ENCODE results near the gene PSME4. TPM values are rescaled to one million over a fixed set of nuclear protein-coding genes. Genes with fewer than 3 reads are reported as not detected.
"Not testable (repeated sequence)": the region's sequence is repeated elsewhere in the genome, so short reads cannot be mapped to it uniquely, and the experiment has no call there.

Gene PSME4
- total RNA-seq, 1 experiment from 2014 or later = 63.2 TPM

GRCh38 chr2:53823639-53824038 is 147.2 kb downstream of the PSME4 start:
- H3K27ac ChIP-seq (ENCODE audit: low read length); in situ Hi-C loops (cut with HindIII; ENCODE audit: low pct_unique_long_range_greater_than_20kb, low sequenced_read_pairs); intact Hi-C loops (cut with micrococcal nuclease; ENCODE audit: unreplicated experiment); BruUV-seq (replicated peaks); H3K36me3 ChIP-seq (ENCODE audit: control insufficient read depth, insufficient read depth, low read length); POLR2A ChIA-PET; H3K4me1 ChIP-seq (ENCODE audit: control insufficient read depth, insufficient read depth, low read length); H3K9me3 ChIP-seq (ENCODE audit: control insufficient read depth, insufficient read depth, low read depth, low read length); CTCF ChIA-PET; H3K27me3 ChIP-seq (ENCODE audit: control insufficient read depth, insufficient read depth, low read length); H3K4me3 ChIP-seq (ENCODE audit: low read depth in 2 of 2, low read length in 2 of 2); DNase-seq (ENCODE audit: low read depth, low spot score): not testable (repeated sequence)
- peak; percentile 50; the same call in 1 of the 2 replicates for ATAC-seq
- TF ChIP-seq, protein P1, sequence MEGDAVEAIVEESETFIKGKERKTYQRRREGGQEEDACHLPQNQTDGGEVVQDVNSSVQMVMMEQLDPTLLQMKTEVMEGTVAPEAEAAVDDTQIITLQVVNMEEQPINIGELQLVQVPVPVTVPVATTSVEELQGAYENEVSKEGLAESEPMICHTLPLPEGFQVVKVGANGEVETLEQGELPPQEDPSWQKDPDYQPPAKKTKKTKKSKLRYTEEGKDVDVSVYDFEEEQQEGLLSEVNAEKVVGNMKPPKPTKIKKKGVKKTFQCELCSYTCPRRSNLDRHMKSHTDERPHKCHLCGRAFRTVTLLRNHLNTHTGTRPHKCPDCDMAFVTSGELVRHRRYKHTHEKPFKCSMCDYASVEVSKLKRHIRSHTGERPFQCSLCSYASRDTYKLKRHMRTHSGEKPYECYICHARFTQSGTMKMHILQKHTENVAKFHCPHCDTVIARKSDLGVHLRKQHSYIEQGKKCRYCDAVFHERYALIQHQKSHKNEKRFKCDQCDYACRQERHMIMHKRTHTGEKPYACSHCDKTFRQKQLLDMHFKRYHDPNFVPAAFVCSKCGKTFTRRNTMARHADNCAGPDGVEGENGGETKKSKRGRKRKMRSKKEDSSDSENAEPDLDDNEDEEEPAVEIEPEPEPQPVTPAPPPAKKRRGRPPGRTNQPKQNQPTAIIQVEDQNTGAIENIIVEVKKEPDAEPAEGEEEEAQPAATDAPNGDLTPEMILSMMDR (IDR thresholded peaks at IDR 0.05) = peak; percentile 57

GRCh38 chr2:53821810-53822209 is 149.0 kb downstream of the PSME4 start:
- DNase-seq (ENCODE audit: low read depth, low spot score) (no peak), ATAC-seq (no peak)
- no peaks in the 10 kb centered on the region for H3K4me1 ChIP-seq (ENCODE audit: control insufficient read depth, insufficient read depth, low read length)
- H3K9me3 ChIP-seq (ENCODE audit: control insufficient read depth, insufficient read depth, low read depth, low read length) = no peaks in the 10 kb centered on the region
- in situ Hi-C loops (cut with HindIII; ENCODE audit: low pct_unique_long_range_greater_than_20kb, low sequenced_read_pairs) (no loop called here), intact Hi-C loops (cut with micrococcal nuclease; ENCODE audit: unreplicated experiment) (no loop called here)
- ChIA-PET POLR2A (no interaction called here), CTCF (no interaction called here)
- peaks cover 10% of the 10 kb centered on the region for H3K36me3 ChIP-seq (ENCODE audit: control insufficient read depth, insufficient read depth, low read length)
- no peaks in the 10 kb centered on the region for H3K27me3 ChIP-seq (ENCODE audit: control insufficient read depth, insufficient read depth, low read length)
- no TSS peak for BruUV-seq (replicated peaks)
- TF ChIP-seq TCF7L2 (IDR thresholded peaks at IDR 0.05; ENCODE audit: low read depth, low read length) (no peak), SIN3A (IDR thresholded peaks at IDR 0.05; ENCODE audit: borderline replicate concordance, insufficient read depth, low read depth, low read length) (no peak), REST (IDR thresholded peaks at IDR 0.05; ENCODE audit: insufficient read depth in 1 of 2, low read depth in 2 of 2, low read length in 1 of 2) (no peak), POLR2AphosphoS5 (IDR thresholded peaks at IDR 0.05; ENCODE audit: low read depth, low read length) (no peak)
- TF ChIP-seq, protein P1 (IDR thresholded peaks at IDR 0.05) = no peak
- no peak overlapping the region for H3K27ac ChIP-seq (ENCODE audit: low read length)
- no peak overlapping the region for H3K4me3 ChIP-seq (ENCODE audit: low read depth in 2 of 2, low read length in 2 of 2)

- H3K9me3 ChIP-seq (ENCODE audit: control insufficient read depth, insufficient read depth, low read depth, low read length) = no peaks in the 10 kb centered on the region
- no peak overlapping the region for H3K27ac ChIP-seq (ENCODE audit: low read length)
- peaks cover 10% of the 10 kb centered on the region for H3K36me3 ChIP-seq (ENCODE audit: control insufficient read depth, insufficient read depth, low read length)
- DNase-seq (ENCODE audit: low read depth, low spot score) (no peak), ATAC-seq (no peak)
- in situ Hi-C loops (cut with HindIII; ENCODE audit: low pct_unique_long_range_greater_than_20kb, low sequenced_read_pairs) = no loop called here
- no peaks in the 10 kb centered on the region for H3K4me1 ChIP-seq (ENCODE audit: control insufficient read depth, insufficient read depth, low read length)
- H3K27me3 ChIP-seq (ENCODE audit: control insufficient read depth, insufficient read depth, low read length) = no peaks in the 10 kb centered on the region
- no peak overlapping the region for H3K4me3 ChIP-seq (ENCODE audit: low read depth in 2 of 2, low read length in 2 of 2)
- ChIA-PET POLR2A (no interaction called here), CTCF (no interaction called here)
- intact Hi-C loops (cut with micrococcal nuclease; ENCODE audit: unreplicated experiment) = no loop called here
- BruUV-seq (replicated peaks) = no TSS peak
- TF ChIP-seq POLR2AphosphoS5 (IDR thresholded peaks at IDR 0.05; ENCODE audit: low read depth, low read length) (no peak), REST (IDR thresholded peaks at IDR 0.05; ENCODE audit: insufficient read depth in 1 of 2, low read depth in 2 of 2, low read length in 1 of 2) (no peak)
- TF ChIP-seq, protein P1 (IDR thresholded peaks at IDR 0.05) = no peak
Measured at GRCh38 chr2:53820711-53821110, 150.1 kb downstream of the PSME4 start.
